GM18867 (cell line): ENCODE data around the gene TMEM236.

Experiments used
- ATAC-seq: cut with Tn5 transposase; IDR thresholded peaks from one replicate; pipeline ENCODE4 v1.9.1; 2021; ENCODE audit warnings: mild to moderate bottlenecking, moderate library complexity; ENCODE audit not compliant: unreplicated experiment

The TMEM236 gene

GRCh38 chr10:17740668-17741067 lies 11.3 kb upstream of the TMEM236 start:
- no peak for ATAC-seq

- peak; percentile 72 for ATAC-seq
Observed at GRCh38 chr10:17742918-17743317, 9.1 kb upstream of the TMEM236 start.

- no peak for ATAC-seq
Observed at GRCh38 chr10:17743437-17743836, 8.6 kb upstream of the TMEM236 start.

- no peak for ATAC-seq
Observed at GRCh38 chr10:17744341-17744861, 7.6 kb upstream of the TMEM236 start.

GRCh38 chr10:17747883-17748550 lies 4.0 kb upstream of the TMEM236 start:
- ATAC-seq = no peak

GRCh38 chr10:17749890-17750289 lies 2.1 kb upstream of the TMEM236 start:
- no peak for ATAC-seq

- ATAC-seq = peak; percentile 96
Observed at GRCh38 chr10:17756557-17757217, 4.7 kb downstream of the TMEM236 start.

- no peak for ATAC-seq
Observed at GRCh38 chr10:17758200-17758599, 6.2 kb downstream of the TMEM236 start.

- no peak for ATAC-seq
Observed at GRCh38 chr10:17758896-17759295, 6.9 kb downstream of the TMEM236 start.

GRCh38 chr10:17764142-17764541 lies 12.1 kb downstream of the TMEM236 start:
- no peak for ATAC-seq

GRCh38 chr10:17765602-17766001 lies 13.6 kb downstream of the TMEM236 start:
- ATAC-seq = no peak

- no peak for ATAC-seq
Observed at GRCh38 chr10:17766731-17767130, 14.7 kb downstream of the TMEM236 start.

GRCh38 chr10:17768496-17768895 lies 16.5 kb downstream of the TMEM236 start:
- ATAC-seq = no peak

- no peak for ATAC-seq
Observed at GRCh38 chr10:17768957-17769356, 17.0 kb downstream of the TMEM236 start.

GRCh38 chr10:17771017-17771416 lies 19.0 kb downstream of the TMEM236 start:
- no peak for ATAC-seq

- no peak for ATAC-seq
Observed at GRCh38 chr10:17779784-17780183, 27.8 kb downstream of the TMEM236 start.

GRCh38 chr10:17780727-17781126 lies 28.7 kb downstream of the TMEM236 start:
- no peak for ATAC-seq

- no peak for ATAC-seq
Observed at GRCh38 chr10:17781856-17782255, 29.9 kb downstream of the TMEM236 start.

- ATAC-seq = no peak
Observed at GRCh38 chr10:17782921-17783665, 31.1 kb downstream of the TMEM236 start.

- no peak for ATAC-seq
Observed at GRCh38 chr10:17783751-17784150, 31.8 kb downstream of the TMEM236 start.

- no peak for ATAC-seq
Observed at GRCh38 chr10:17784688-17785087, 32.7 kb downstream of the TMEM236 start.
